SKM-1 (cell line): ENCODE results near the gene EHMT1.

Experiments used
- DNase-seq: peaks from one replicate; lab custom pipeline; 2025; ENCODE audit not compliant: unreplicated experiment; lab: John Stamatoyannopoulos, UW

Gene EHMT1

GRCh38 chr9:137618105-137619067, at the start of gene EHMT1:
Gene EHMT1, plus strand, starts transcription at chr9:137619005. Its CDS starts 24 bp downstream, at chr9:137619029.
- peak; percentile 64 for DNase-seq

DNA sequence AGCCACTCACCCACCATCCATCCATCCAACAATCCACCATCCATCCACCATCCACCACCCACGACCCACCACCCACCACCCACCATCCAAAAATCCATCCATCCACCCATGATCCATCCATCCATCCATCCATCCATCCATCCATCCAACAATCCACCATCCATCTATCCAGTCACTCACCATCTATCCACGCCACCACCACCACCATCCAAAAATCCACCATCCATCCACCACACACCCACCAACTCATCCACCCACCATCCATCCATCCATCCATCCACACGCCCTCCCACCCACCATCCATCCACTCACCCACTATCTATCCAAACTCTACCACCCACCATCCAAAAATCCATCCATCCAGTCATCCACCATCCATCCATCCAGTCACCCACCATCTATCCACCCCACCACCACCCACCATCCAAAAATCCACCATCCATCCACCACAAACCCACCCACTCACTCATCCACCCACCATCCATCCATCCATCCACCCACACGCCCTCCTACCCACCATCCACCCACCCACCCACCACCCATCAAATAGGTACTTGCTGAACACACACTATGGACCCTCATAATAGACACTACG, 49.1 kb upstream of the EHMT1 start:
- no peak for DNase-seq

- no peak for DNase-seq
These were observed 48.2 kb upstream of the EHMT1 start for GRCh38 chr9:137570566-137570965.

DNA sequence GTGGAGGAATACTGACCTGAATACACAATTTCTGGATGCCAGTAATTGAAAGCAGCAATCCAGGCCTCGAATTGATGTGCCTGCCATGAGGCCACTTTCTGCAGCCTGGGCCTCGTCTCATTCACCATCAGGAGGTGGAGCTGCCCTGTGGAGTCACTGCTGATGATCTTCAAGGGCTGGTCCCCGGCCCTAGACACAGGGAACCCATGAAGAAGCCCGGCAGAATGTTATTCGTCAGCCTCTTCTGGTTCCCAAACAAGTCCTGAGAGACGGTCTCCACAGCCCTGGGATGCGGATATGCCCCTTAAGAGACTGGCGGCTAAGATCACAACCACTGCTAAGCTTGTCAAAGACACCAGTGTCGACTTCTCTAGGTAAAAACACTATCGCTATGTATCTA, 44.6 kb upstream of the EHMT1 start:
- no peak for DNase-seq

GRCh38 chr9:137575364-137575715, 43.5 kb upstream of the EHMT1 start:
- DNase-seq: no peak

DNA sequence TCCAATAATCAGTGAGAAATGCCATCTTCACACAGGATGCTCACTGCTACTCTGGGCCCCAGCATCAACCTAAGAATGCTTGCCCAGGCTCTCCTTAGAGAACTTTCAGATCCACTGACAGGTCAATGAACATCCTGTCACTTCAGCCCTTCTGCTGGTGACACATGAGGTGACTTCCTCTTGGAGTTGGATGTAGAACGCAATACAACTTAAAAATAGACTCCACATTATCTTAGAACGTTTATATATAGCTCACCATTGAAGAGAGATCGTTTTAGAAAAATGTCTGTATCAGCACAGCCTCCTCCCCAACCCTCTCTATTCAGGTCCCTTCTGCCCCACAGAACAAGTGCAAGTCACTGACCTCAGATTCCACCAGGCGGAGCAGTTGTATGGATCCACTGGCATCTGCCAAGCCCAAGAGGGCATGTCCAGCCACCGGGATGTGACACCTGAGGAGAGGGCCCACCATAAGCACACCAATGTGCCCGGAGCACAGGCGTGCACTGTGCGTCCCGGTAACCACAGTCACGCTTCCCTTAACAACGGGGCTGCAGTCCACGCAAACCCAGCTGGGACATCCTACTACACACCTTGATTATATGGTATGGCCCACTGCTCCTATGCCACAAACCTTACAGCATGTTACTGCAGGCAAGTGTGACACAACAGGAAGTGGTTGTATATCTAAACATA, 42.9 kb upstream of the EHMT1 start:
- DNase-seq: no peak

DNA sequence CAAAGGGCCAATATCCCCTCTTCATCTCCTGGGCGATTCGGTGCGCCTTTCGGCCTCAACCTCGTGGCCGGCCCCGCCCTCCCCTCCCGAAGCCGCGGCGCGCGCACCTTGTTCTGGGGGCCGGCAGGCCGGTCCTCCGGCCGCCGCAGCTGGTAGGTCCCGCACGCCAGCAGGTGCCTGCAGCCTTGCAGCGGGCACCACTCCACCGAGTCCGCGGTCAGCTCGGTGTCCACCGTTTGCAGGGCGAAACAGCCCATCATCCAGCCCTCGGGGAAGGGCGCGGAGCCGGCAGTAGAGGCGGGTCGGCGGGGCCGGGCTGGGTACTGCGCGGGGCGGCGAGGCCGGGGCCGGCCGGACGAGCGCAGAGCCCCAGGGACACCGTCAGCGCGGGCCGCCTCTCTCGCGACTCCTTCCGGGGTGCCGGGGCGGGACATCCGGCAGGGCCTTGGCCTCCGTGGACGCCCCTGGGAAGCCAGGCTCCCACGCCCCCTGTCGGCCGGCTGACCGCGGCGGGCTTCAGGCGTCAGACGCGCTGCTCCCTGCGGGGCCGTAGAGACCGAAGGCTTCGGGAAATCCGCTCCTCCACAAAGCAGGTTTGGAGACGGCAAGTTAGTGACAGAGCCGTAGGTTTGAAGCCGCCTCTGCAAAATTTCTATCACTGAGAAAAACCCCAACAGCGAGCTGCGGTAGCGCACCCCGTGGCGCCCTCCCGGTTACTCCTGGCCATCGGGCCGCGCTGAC, 40.1 kb upstream of the EHMT1 start, which contains the start of gene DPH7:
Gene DPH7, minus strand, starts transcription at position 408 of the 741 bp plus-strand sequence. Its CDS starts 148 bp downstream, at position 260.
- peak; percentile 79 for DNase-seq

- DNase-seq: no peak
These were observed 39.6 kb upstream of the EHMT1 start for GRCh38 chr9:137579259-137579604.

DNA sequence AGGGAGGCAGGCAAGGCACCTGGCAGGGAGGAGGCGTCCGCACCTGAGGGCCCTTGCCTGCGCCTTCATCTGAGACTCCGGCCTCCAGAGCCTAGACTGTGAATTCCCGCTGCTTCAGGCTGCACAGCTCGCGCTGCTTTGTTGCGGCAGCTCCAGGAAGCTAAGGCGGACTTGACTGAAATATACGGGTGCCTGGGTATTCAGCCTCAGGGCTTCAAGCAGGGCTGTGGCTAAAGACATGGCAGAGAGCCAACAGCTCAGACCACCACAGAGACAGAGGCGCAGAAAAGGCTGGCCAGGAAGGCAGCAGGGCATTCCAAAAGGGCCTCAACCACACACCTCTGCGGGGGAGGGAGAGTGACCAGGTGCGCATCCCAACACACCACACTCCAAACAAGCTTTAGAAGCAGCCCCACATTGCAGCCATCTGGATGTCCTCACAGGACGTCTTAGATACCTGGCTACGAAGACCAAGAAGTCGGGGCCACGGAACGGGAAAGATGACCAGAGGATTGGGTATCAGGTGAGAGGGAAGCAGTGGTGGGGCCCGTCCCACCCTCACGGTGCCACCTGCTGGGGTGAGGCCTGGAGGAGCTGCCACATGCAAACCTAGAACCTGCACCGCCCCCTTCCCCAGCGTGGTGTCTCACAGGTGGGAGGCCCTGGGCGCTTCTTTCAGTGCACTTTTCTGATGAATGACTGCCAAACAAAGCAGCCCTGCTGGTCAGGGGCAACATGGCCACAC, 38.4 kb upstream of the EHMT1 start:
- no peak for DNase-seq

DNA sequence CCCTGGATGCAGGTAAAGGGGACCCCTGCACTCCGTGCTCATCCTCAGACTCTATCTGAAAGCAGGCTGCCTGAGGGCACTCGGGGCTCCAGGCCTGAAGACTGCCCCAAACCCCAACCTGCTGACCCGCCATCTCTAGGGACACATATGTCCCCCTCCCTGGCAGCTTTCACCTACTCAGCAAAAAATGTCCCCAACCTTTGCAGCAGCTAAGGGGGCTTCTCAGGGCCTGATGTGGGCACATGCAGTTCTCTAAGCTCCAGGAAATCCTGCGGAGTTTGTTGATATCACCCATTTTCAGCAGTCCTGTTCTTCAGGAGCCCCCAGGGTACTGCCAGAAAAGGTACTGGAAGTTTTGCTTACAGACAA, 37.9 kb upstream of the EHMT1 start:
- DNase-seq: no peak

- DNase-seq: no peak
These were observed 37.2 kb upstream of the EHMT1 start for GRCh38 chr9:137581361-137582285.

DNA sequence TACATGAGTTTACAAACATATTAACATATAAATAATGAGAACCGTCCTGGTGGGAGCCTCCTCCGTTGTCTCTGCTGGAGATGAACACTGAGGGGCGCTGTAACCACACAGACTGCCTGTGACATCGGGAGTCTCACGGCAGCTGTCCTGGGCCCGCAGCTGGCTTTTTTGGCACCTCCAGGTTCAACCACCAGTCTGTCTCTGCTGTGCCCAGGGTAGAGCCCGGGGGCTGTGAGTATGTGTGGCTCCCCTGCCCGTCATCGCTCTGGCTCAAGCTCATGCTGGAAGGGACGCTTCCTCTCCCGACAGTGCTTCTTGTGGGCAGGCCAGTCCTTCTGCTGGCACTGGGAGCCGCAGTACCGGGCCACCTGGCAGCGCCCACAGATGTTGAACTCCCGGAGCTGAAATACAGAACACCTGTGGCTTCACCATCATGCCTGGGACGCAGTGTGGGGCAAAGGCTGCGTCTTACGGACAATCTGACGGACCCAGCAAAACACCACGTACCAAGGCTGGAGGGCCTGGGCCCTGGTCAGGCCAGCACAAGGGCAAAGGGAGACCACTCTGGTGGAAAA, 36.4 kb upstream of the EHMT1 start:
- no peak for DNase-seq

DNA sequence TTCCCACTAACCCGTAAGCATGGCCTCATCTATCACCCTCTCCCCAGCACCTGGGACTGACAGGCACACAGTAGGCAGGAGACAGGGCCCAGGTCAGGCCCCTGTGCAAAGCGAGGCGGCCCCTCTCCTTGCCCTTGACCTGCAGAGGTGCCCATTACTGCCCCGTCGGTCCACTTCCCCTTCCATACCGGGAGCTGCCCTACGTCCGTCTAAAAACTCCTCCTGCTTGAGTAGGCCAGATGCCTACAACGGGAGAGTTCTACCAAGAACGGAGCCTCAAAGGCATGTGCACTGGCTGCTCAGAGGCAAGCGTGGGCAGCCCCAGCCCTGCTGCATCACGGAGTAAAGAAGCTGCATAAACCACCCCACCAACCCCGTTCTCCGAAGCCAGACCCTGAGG, 35.5 kb upstream of the EHMT1 start:
- no peak for DNase-seq

GRCh38 chr9:137583957-137584356, 34.8 kb upstream of the EHMT1 start:
- DNase-seq: no peak

- DNase-seq: no peak
These were observed 32.0 kb upstream of the EHMT1 start for GRCh38 chr9:137586854-137587253.

DNA sequence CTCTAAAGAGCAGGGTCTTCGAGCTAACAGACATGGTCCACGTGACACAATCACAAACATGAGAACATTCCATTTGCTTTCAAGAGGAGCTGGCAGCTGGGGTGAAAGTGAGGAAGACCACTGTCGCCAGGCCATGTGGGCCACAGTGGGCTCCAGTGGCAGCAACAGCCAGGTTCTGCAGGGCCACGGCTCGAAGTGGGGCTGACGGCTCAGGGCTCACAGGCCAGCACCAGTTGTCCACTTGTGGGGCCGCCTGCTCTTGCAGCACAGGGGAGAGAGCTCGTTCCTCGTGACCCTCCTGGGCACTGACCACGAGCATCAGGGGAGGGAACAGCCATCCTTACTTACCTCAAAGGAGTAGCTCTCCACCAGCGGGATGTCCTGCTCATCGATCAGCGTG, 30.5 kb upstream of the EHMT1 start:
- no peak for DNase-seq

GRCh38 chr9:137588891-137589290, 29.9 kb upstream of the EHMT1 start:
- no peak for DNase-seq

- no peak for DNase-seq
These were observed 29.2 kb upstream of the EHMT1 start for GRCh38 chr9:137589441-137590122.

- no peak for DNase-seq
These were observed 28.7 kb upstream of the EHMT1 start for GRCh38 chr9:137590123-137590468.
